GM12891 (cell line): ENCODE data around the gene GUCY1A1.
A peak's percentile ranks its signal among the peaks of the same experiment; 100 is the strongest.

Source experiments
- DNase-seq: peaks from one replicate; pipeline ENCODE4 v3.0.0; 2011; ENCODE audit warnings: low spot score; ENCODE audit not compliant: insufficient read length
- FAIRE-seq: peaks from 2 replicates; lab custom pipeline; 2011; peaks lifted over from hg19 to GRCh38; lab: Jason Lieb, UNC
- PAX5 ChIP-seq: IDR thresholded peaks from 2 replicates; pipeline ENCODE4 v1.6.1; 2011; ENCODE audit warnings: low read length, moderate library complexity, mild to moderate bottlenecking; ENCODE audit not compliant: insufficient read depth, severe bottlenecking
- POLR2A ChIP-seq: IDR thresholded peaks from 2 replicates; pipeline ENCODE4 v1.6.1; 2011; ENCODE audit warnings: low read depth, low read length, control low read depth
- POLR2AphosphoS5 ChIP-seq: IDR thresholded peaks from 2 replicates; pipeline ENCODE4 v1.6.1; 2011; ENCODE audit warnings: low read depth, low read length, control low read depth
- POU2F2 ChIP-seq: IDR thresholded peaks from 2 replicates; pipeline ENCODE4 v1.6.1; 2011; ENCODE audit warnings: low read depth, mild to moderate bottlenecking, control low read depth, low read length, moderate library complexity
- SPI1 ChIP-seq: IDR thresholded peaks from 2 replicates; pipeline ENCODE4 v1.6.1; 2011; ENCODE audit warnings: low read depth, low read length, control low read depth
- TAF1 ChIP-seq: IDR thresholded peaks from 2 replicates; pipeline ENCODE4 v1.6.1; 2011; ENCODE audit warnings: low read depth, low read length, control low read depth

The GUCY1A1 gene

GRCh38 chr4:155758481-155759371 is 92.1 kb downstream of the GUCY1A1 start, which contains the start of gene GUCY1B1:
Gene GUCY1B1, plus strand, starts transcription at chr4:155759021. Its CDS starts 120 bp downstream, at chr4:155759141.
- peak; percentile 58 for FAIRE-seq

GRCh38 chr4:155759372-155760252 is 93.0 kb downstream of the GUCY1A1 start:
- TF ChIP-seq POLR2A (no peak), PAX5 (no peak), POU2F2 (no peak), POLR2AphosphoS5 (no peak), TAF1 (no peak), SPI1 (no peak)
- FAIRE-seq (no peak), DNase-seq (peak; percentile 12)

More at GRCh38 chr4:155758481-155759371, 92.1 kb downstream of the GUCY1A1 start, which contains the start of gene GUCY1B1:
- TF ChIP-seq TAF1 = no peak
- peak; percentile 54 for TF ChIP-seq PAX5
- TF ChIP-seq POLR2AphosphoS5 = no peak
- DNase-seq = peak; percentile 70

GRCh38 chr4:155761047-155761446 is 94.4 kb downstream of the GUCY1A1 start:
- FAIRE-seq = no peak
- DNase-seq = no peak
- TF ChIP-seq POLR2A = no peak
- no peak for TF ChIP-seq TAF1
- no peak for TF ChIP-seq POU2F2
- TF ChIP-seq PAX5 = no peak
- TF ChIP-seq POLR2AphosphoS5 = no peak
- no peak for TF ChIP-seq SPI1

- TF ChIP-seq POU2F2 (no peak), POLR2A (no peak), TAF1 (no peak), PAX5 (no peak), SPI1 (no peak), POLR2AphosphoS5 (no peak)
- no peak for DNase-seq
- FAIRE-seq = no peak
Measured at GRCh38 chr4:155761916-155762315, 95.3 kb downstream of the GUCY1A1 start.

GRCh38 chr4:155762334-155762733 is 95.7 kb downstream of the GUCY1A1 start:
- FAIRE-seq = no peak
- no peak for DNase-seq
- TF ChIP-seq SPI1 = no peak
- no peak for TF ChIP-seq POU2F2
- no peak for TF ChIP-seq PAX5
- no peak for TF ChIP-seq POLR2AphosphoS5
- TF ChIP-seq POLR2A = no peak
- no peak for TF ChIP-seq TAF1

- TF ChIP-seq PAX5 (no peak), SPI1 (no peak), POU2F2 (no peak), POLR2A (no peak), TAF1 (no peak)
- DNase-seq (no peak), FAIRE-seq (no peak)
Measured at GRCh38 chr4:155763551-155763950, 96.9 kb downstream of the GUCY1A1 start.

- DNase-seq (no peak), FAIRE-seq (no peak)
- no peak for TF ChIP-seq POLR2AphosphoS5
Measured at GRCh38 chr4:155765149-155765548, 98.5 kb downstream of the GUCY1A1 start.

- TF ChIP-seq SPI1 (no peak), POU2F2 (no peak), PAX5 (no peak), POLR2AphosphoS5 (no peak), TAF1 (no peak), POLR2A (no peak)
- no peak for FAIRE-seq
Measured at GRCh38 chr4:155766622-155767021, 100.0 kb downstream of the GUCY1A1 start.

GRCh38 chr4:155768370-155768769 is 101.7 kb downstream of the GUCY1A1 start:
- DNase-seq = no peak
- no peak for FAIRE-seq
- TF ChIP-seq SPI1 (no peak), POLR2A (no peak), POLR2AphosphoS5 (no peak), TAF1 (no peak), POU2F2 (no peak), PAX5 (no peak)

More at GRCh38 chr4:155766622-155767021, 100.0 kb downstream of the GUCY1A1 start:
- DNase-seq = no peak
